ENCODE measurements around the gene FLYWCH2.

DNA sequence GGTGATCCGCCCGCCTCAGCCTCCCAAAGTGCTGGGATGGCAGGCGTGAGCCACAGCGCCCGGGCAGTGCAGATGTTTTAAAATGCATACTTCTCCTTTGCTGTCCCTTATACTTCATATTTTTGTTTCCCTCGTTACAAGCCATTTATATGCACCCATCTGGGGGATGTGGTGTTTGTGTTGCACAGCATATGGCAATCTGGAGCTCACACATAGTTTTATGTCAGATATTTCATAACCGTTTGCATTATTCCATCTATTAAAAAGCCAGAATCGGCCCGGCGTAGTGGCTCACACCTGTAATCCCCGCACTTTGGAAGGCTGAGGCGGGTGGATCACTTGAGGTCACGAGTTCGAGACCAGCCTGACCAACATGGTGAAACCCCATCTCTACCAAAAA is 40.5 kb downstream of the FLYWCH2 start:
- TF ChIP-seq, protein P1, sequence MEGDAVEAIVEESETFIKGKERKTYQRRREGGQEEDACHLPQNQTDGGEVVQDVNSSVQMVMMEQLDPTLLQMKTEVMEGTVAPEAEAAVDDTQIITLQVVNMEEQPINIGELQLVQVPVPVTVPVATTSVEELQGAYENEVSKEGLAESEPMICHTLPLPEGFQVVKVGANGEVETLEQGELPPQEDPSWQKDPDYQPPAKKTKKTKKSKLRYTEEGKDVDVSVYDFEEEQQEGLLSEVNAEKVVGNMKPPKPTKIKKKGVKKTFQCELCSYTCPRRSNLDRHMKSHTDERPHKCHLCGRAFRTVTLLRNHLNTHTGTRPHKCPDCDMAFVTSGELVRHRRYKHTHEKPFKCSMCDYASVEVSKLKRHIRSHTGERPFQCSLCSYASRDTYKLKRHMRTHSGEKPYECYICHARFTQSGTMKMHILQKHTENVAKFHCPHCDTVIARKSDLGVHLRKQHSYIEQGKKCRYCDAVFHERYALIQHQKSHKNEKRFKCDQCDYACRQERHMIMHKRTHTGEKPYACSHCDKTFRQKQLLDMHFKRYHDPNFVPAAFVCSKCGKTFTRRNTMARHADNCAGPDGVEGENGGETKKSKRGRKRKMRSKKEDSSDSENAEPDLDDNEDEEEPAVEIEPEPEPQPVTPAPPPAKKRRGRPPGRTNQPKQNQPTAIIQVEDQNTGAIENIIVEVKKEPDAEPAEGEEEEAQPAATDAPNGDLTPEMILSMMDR (IDR thresholded peaks at IDR 0.05): no peak
- TF ChIP-seq EZH2 (IDR thresholded peaks at IDR 0.05) (no peak), EZH2phosphoT487 (IDR thresholded peaks at IDR 0.05) (no peak)
